H1 (cell line): ENCODE results near the gene MSL1. TPM values are rescaled to one million over a fixed set of nuclear protein-coding genes. Genes with fewer than 3 reads are reported as not detected.

Experiments
- ATF3 ChIP-seq: IDR thresholded peaks from 2 replicates; pipeline ENCODE4 v1.6.1; 2011; ENCODE audit warnings: low read depth, mild to moderate bottlenecking, low read length; ENCODE audit not compliant: insufficient read depth
- BCL11A ChIP-seq, 2 experiments: IDR thresholded peaks; one replicate each; pipeline ENCODE4 v1.6.1; 2011; ENCODE audit warnings: low read depth in 2 of 2, low read length in 2 of 2, mild to moderate bottlenecking in 2 of 2
- CHD7 ChIP-seq: fragments of 300-600 bp; sonication (generic); IDR thresholded peaks from 2 replicates; pipeline ENCODE4 v1.7.1; 2012; ENCODE audit warnings: low read length, moderate library complexity, mild to moderate bottlenecking, inconsistent platforms; ENCODE audit not compliant: insufficient replicate concordance
- EP300 ChIP-seq, 2 experiments: IDR thresholded peaks; 1 replicate in 1 of 2; 2 replicates in 1 of 2; pipeline ENCODE4 v1.6.1; 2011 to 2012; ENCODE audit warnings: low read depth in 2 of 2, low read length in 2 of 2, mild to moderate bottlenecking in 2 of 2, borderline replicate concordance in 1 of 2, inconsistent platforms in 1 of 2, moderate library complexity in 1 of 2
- HDAC2 ChIP-seq, 2 experiments: fragments of 300-600 bp in 1 of 2; sonication (generic) in 1 of 2; IDR thresholded peaks; 2 replicates each; pipeline ENCODE4 v1.6.1; 2011 to 2012; ENCODE audit warnings: low read depth in 2 of 2, low read length in 2 of 2, mild to moderate bottlenecking in 2 of 2, moderate library complexity in 2 of 2, borderline replicate concordance in 1 of 2, inconsistent platforms in 1 of 2
- KDM5A ChIP-seq: fragments of 200-600 bp; IDR thresholded peaks from 2 replicates; pipeline ENCODE4 v1.7.1; 2012; ENCODE audit warnings: mild to moderate bottlenecking, low read length, inconsistent platforms, mixed read lengths
- NANOG ChIP-seq: IDR thresholded peaks from 2 replicates; pipeline ENCODE4 v1.6.1; 2011; ENCODE audit warnings: low read length, low read depth, mild to moderate bottlenecking, inconsistent platforms; ENCODE audit not compliant: insufficient read depth, poor library complexity, severe bottlenecking
- NRF1 ChIP-seq: IDR thresholded peaks from 2 replicates; pipeline ENCODE4 v1.6.1; 2011; ENCODE audit warnings: mild to moderate bottlenecking, low read depth, low read length, improper control_type of control experiment
- RXRA ChIP-seq: IDR thresholded peaks from 2 replicates; pipeline ENCODE4 v1.6.1; 2011; ENCODE audit warnings: low read depth, mild to moderate bottlenecking, low read length, moderate library complexity; ENCODE audit not compliant: insufficient read depth
- SIN3A ChIP-seq, 2 experiments: IDR thresholded peaks in 1 of 2; conservative IDR thresholded peaks in 1 of 2; 2 replicates each; pipeline ENCODE4 v1.6.1; 2011 to 2012; ENCODE audit warnings: low read length in 2 of 2, improper control_type of control experiment in 1 of 2, low read depth in 1 of 2, mild to moderate bottlenecking in 1 of 2
- polyA plus RNA-seq, 7 experiments: library from polyadenylated mRNA; depleted of rRNA in 3 of 7; stranded (reverse) in 5 of 7; unstranded in 2 of 7; fragments of >200 nt in 5 of 7; fragments of 200-250 nt in 2 of 7; gene quantifications; 1 replicate in 5 of 7; 2 replicates in 1 of 7; 4 replicates in 1 of 7; pipeline versions ENCODE4 v1.2.1 to v1.2.3, GENCODE V29; 2011 to 2013; ENCODE audit warnings: missing spikeins in 2 of 7, mixed read lengths in 2 of 7
- total RNA-seq: library from RNA; stranded (reverse); fragmentation: NEBNext Ultra II Directional; extraction: Animal tissue kit (Norgen Biotek cat#: 25700); gene quantifications from 2 replicates; pipeline ENCODE4 v1.2.1, GENCODE V29; 2021

Gene MSL1
- total and polyA plus RNA-seq, 2 of the 8 experiments (the other 6 are each of a cell fraction or from before 2014, with no cell fraction given), result 24.1 to 66.5 TPM

GRCh38 chr17:40094874-40095273 lies 26.9 kb upstream of the MSL1 start (continued):
- TF ChIP-seq CHD7 (no peak), BCL11A (IDR thresholded peaks at IDR 0.05; ENCODE audit: low read depth in 2 of 2, low read length in 2 of 2) (no peak), RXRA (no peak), ATF3 (no peak), NRF1 (no peak), EP300 (IDR thresholded peaks at IDR 0.05; ENCODE audit: borderline replicate concordance in 1 of 2, low read depth in 2 of 2, low read length in 2 of 2) (no peak), HDAC2 (IDR thresholded peaks at IDR 0.05; ENCODE audit: borderline replicate concordance in 1 of 2, low read depth in 2 of 2, low read length in 2 of 2) (no peak), SIN3A (conservative IDR thresholded peaks at IDR 0.05 in 1 of 2, IDR thresholded peaks at IDR 0.05 in 1 of 2; ENCODE audit: low read depth in 1 of 2, low read length in 2 of 2) (no peak), KDM5A (no peak), NANOG (no peak)
